Activated CD4-positive, alpha-beta T cell treated with anti-CD3 and anti-CD28 coated beads for 48 hours (primary cell): ENCODE data around the gene GABRD.

ENCODE experiments used
- DNase-seq: peaks from one replicate; pipeline ENCODE4 v3.0.0-alpha.2; 2020

The GABRD gene

GRCh38 chr1:2080140-2080539 lies 61.0 kb downstream of the GABRD start:
- DNase-seq, result no peak
